Measurements from ENCODE around the gene ANKRD53. TPM values are rescaled to one million over a fixed set of nuclear protein-coding genes. Genes with fewer than 3 reads are reported as not detected.

The ANKRD53 gene
- polyA plus RNA-seq, 2 of the 4 experiments (the other 2 are of a cell fraction) = not detected

DNA sequence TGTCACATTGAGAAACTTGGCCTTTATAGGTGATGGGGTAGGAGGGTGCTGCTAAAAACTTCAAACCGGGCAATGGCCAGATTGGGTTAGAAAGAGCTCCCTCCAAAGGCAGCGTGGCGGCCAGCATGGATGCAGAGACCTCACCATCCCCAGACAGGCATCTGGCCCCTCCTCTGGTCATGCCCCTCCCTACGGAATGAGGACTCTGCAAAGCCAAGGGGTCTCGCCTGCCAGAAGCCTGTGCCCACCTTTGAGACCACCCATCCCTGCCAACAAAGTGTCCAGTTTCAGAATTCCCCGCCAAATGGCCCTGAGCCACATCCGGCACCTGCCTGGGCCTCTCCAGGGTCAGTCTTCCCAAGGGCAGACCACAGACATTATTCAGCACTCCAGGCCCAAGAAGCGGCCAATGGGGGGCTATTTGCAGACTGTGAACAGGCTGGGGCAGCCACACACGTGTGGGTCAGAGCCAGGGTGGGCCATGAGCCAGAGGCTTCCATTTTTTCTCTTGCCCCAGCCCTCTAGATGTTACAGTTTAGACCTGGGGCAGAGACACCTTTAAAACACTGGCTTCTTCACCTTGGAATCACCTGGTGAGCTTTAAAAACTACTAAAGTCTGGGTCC lies 46.9 kb upstream of the ANKRD53 start:
- Histone ChIP-seq H3K9me3 (no peaks in the 10 kb centered on the region), H3K4me2 (no peak overlapping the region), H3K4me1 (no peaks in the 10 kb centered on the region), H3K27ac (no peak overlapping the region), H3K4me3 (no peak overlapping the region)
- WGBS (ENCODE audit: missing lambda C conversion rate) = 64% methylated on average over 9 of the region's 9 CpGs
- CTCF ChIA-PET = interaction anchor here (0.6 to 31.9 kb wide), 9 partner anchors 7 to 93 kb away, joined by 3 to 512 read pairs (median 6); partner anchors contain the start of gene ATP6V1B1
- DNase-seq (ENCODE audit: low read depth in 1 of 2, low spot score in 1 of 2) (no peak), FAIRE-seq (no peak), ATAC-seq (no peak)
- TF ChIP-seq HDAC2 (IDR thresholded peaks at IDR 0.05) (no peak), MYC (IDR thresholded peaks at IDR 0.05; ENCODE audit: borderline replicate concordance, low read length) (no peak), MAFK (IDR thresholded peaks at IDR 0.05; ENCODE audit: partially characterized antibody) (no peak), EHMT2 (IDR thresholded peaks at IDR 0.05; ENCODE audit: low read depth) (no peak), NR3C1 (IDR thresholded peaks at IDR 0.05) (no peak), RFX5 (IDR thresholded peaks at IDR 0.05) (no peak), FOSL2 (IDR thresholded peaks at IDR 0.05) (no peak), FOSL2 (CRISPR knock-in tag; IDR thresholded peaks at IDR 0.05) (no peak), ZSCAN20 (CRISPR knock-in tag; IDR thresholded peaks at IDR 0.05) (no peak), JUN (IDR thresholded peaks at IDR 0.05) (no peak), EHF (CRISPR knock-in tag; IDR thresholded peaks at IDR 0.05) (no peak), RAD21 (conservative IDR thresholded peaks at IDR 0.05 in 1 of 2, IDR thresholded peaks at IDR 0.05 in 1 of 2) (no peak), ESRRA (IDR thresholded peaks at IDR 0.05; ENCODE audit: borderline replicate concordance, low read length) (no peak), CHD4 (IDR thresholded peaks at IDR 0.05; ENCODE audit: borderline replicate concordance) (no peak), HOXA7 (CRISPR knock-in tag; IDR thresholded peaks at IDR 0.05) (no peak), CHD2 (IDR thresholded peaks at IDR 0.05; ENCODE audit: low read length, partially characterized antibody) (no peak)
- TF ChIP-seq, protein P1, sequence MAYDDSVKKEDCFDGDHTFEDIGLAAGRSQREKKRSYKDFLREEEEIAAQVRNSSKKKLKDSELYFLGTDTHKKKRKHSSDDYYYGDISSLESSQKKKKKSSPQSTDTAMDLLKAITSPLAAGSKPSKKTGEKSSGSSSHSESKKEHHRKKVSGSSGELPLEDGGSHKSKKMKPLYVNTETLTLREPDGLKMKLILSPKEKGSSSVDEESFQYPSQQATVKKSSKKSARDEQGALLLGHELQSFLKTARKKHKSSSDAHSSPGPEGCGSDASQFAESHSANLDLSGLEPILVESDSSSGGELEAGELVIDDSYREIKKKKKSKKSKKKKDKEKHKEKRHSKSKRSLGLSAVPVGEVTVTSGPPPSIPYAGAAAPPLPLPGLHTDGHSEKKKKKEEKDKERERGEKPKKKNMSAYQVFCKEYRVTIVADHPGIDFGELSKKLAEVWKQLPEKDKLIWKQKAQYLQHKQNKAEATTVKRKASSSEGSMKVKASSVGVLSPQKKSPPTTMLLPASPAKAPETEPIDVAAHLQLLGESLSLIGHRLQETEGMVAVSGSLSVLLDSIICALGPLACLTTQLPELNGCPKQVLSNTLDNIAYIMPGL (CRISPR knock-in tag; IDR thresholded peaks at IDR 0.05; ENCODE audit: borderline replicate concordance) = no peak
- TF ChIP-seq, protein P2, sequence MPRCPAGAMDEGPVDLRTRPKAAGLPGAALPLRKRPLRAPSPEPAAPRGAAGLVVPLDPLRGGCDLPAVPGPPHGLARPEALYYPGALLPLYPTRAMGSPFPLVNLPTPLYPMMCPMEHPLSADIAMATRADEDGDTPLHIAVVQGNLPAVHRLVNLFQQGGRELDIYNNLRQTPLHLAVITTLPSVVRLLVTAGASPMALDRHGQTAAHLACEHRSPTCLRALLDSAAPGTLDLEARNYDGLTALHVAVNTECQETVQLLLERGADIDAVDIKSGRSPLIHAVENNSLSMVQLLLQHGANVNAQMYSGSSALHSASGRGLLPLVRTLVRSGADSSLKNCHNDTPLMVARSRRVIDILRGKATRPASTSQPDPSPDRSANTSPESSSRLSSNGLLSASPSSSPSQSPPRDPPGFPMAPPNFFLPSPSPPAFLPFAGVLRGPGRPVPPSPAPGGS (IDR thresholded peaks at IDR 0.05) = no peak
- POLR2A ChIA-PET = no interaction called here

GRCh38 chr2:70932631-70933230 lies 45.7 kb upstream of the ANKRD53 start:
- ATAC-seq (no peak), FAIRE-seq (no peak), DNase-seq (ENCODE audit: low read depth in 1 of 2, low spot score in 1 of 2) (no peak)
- no peak for TF ChIP-seq MAFK (IDR thresholded peaks at IDR 0.05; ENCODE audit: partially characterized antibody)
- Histone ChIP-seq H3K4me3 (no peak overlapping the region), H3K4me2 (no peak overlapping the region), H3K27ac (no peak overlapping the region), H3K4me1 (no peaks in the 10 kb centered on the region), H3K9me3 (no peaks in the 10 kb centered on the region)
- CTCF ChIA-PET = interaction anchor here (1.0 to 31.9 kb wide), 7 partner anchors 7 to 71 kb away, joined by 3 to 512 read pairs (median 5); partner anchors contain the start of gene ATP6V1B1
- WGBS (ENCODE audit: missing lambda C conversion rate) = 96% methylated on average over 21 of the region's 21 CpGs
- POLR2A ChIA-PET = no interaction called here

GRCh38 chr2:70934981-70935380 lies 43.4 kb upstream of the ANKRD53 start:
- Histone ChIP-seq H3K4me3 (no peak overlapping the region), H3K9me3 (no peaks in the 10 kb centered on the region), H3K27ac (no peak overlapping the region), H3K4me1 (no peaks in the 10 kb centered on the region), H3K4me2 (no peak overlapping the region)
- no peak for DNase-seq (ENCODE audit: low read depth in 1 of 2, low spot score in 1 of 2)
- FAIRE-seq = no peak
- CTCF ChIA-PET = interaction anchor here (0.9 to 31.9 kb wide), 5 partner anchors 5 to 60 kb away, joined by 3 to 512 read pairs (median 486); partner anchors contain the start of gene ATP6V1B1
- ATAC-seq = no peak
- POLR2A ChIA-PET = no interaction called here
- WGBS (ENCODE audit: missing lambda C conversion rate) = 77% methylated on average over 1 of the region's 1 CpG
- TF ChIP-seq NPAS2 (CRISPR knock-in tag; IDR thresholded peaks at IDR 0.05; ENCODE audit: borderline replicate concordance) (no peak), RCOR1 (IDR thresholded peaks at IDR 0.05; ENCODE audit: low read depth, low read length) (no peak), RARB (CRISPR knock-in tag; IDR thresholded peaks at IDR 0.05) (no peak), CHD4 (IDR thresholded peaks at IDR 0.05; ENCODE audit: borderline replicate concordance) (no peak), RFX5 (IDR thresholded peaks at IDR 0.05) (no peak), HOXA7 (CRISPR knock-in tag; IDR thresholded peaks at IDR 0.05) (no peak), HOXB13 (CRISPR knock-in tag; IDR thresholded peaks at IDR 0.05; ENCODE audit: low read depth) (no peak), ZC3H11A (IDR thresholded peaks at IDR 0.05) (no peak), TP53 (CRISPR knock-in tag; IDR thresholded peaks at IDR 0.05) (no peak)
